Stimulated activated naive CD4-positive, alpha-beta T cell (primary cell): ENCODE data around the gene KLHL5.

ENCODE experiments used
- DNase-seq, 6 experiments: peaks; one replicate each; lab custom pipeline; 2025; lab: John Stamatoyannopoulos, UW

The KLHL5 gene

DNA sequence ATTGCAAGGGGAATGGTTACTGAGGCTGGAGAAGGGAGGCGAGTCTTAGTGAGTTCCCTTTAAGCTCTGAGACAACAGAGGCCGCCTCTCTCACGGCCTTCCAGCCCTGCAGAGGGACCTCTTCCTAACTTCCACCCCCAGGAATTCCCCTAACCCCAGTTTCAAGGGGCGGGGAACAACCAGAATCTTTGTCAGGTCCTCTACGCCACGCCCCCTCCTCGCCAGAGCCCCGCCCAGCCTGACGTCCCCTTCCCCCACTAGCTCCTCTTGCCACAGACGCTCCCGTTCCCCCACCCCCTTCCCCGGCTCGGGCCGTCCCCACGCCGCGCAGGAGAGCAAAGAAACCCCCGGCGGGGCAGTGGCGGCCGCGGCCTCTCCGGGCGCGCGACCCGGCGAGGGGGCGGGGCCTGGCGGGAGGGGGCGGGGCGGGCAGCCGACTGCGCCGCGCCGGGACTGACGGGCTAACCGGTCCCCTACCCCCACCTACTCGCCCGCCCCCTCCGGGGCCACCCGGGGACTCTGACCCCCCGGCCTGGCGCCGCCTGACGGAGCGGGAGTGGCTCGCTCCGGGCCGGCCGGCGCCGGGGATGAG, 17.6 kb upstream of the KLHL5 start:
- peak; percentile 75 to 97 (median 90) for DNase-seq

DNA sequence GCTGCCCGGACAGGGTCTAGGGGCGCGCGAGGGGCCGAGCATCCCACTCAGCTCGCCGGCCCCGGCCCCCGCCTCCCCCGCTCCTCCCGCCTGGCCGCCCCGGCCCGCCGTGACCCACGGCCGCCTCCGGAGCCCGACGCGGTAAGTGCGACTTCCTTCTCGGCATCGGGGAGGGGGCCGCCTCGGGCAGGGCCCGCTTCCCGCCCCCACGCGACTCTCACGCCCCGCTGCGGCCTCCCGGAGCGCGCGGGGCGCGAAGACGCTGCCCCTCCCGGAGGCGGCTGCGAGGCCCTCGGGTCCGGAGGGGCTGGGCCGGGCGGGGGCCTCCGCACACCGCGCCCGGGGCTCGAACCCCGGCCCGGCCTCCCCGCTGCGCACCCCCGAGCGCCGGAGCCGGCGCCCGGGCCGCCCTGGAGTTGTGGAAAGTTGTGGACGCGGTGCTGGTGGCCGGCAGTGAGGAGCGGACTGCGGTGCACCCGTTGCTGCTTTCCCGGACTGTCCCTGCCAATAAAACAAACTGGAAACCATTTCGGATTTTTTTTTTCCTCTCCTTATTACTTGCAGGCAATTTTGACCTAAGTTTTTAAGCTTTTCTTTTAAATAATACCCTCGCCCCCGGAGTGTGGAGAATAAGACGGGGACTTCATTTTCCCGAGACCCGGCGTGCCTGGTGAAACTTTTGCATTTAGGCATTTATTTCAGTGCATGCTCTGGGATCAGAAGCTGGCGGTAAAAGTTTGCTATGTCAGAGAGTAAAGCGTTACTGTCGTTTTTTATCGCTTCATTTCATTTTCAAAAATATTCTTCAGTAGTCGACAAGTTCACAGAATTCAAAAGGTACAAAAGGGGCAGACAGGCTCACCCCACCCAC, 16.8 kb upstream of the KLHL5 start:
- peak in 5 of 6 experiments; percentile 23 to 64 (median 52) for DNase-seq

DNA sequence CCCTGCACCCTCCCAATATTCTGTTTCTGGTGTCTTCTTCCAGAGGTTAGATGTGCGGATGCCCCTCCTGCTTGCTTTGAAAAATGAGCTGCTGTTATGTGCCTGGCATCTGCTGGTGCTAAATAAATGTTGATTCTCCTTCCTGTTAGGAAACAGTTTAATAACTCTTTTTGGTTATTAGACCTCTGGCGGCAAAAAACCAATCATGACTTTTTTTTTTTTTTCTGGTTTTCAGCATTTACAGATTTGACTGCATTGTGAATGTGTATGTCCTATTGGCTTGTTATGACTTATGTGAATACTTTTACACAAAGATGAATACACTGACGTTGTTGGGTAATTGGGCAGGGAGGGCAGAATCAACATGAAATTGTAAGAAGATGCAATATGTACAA, 16.2 kb upstream of the KLHL5 start:
- peak in 3 of 6 experiments; percentile 13 to 45 (median 33) for DNase-seq

DNA sequence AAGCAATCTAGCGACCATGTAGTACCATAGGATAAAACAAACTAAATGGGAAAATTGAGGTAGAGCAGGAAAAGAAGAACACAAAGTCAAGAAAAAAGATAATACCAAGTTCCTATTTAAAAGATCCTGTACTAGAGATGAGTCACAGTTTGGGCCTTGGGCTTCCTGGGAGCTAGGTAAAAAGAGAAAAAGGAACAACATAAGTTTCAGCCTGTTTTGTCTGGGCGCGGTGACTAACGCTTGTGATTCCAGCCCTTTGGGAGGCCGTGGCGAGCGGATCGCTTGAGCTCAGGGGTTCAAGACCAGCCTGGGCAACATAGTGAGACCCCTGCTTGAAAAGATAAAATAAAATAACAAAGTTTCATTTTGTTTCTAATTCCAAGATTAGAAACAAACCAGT, 15.8 kb upstream of the KLHL5 start:
- DNase-seq: no peak

DNA sequence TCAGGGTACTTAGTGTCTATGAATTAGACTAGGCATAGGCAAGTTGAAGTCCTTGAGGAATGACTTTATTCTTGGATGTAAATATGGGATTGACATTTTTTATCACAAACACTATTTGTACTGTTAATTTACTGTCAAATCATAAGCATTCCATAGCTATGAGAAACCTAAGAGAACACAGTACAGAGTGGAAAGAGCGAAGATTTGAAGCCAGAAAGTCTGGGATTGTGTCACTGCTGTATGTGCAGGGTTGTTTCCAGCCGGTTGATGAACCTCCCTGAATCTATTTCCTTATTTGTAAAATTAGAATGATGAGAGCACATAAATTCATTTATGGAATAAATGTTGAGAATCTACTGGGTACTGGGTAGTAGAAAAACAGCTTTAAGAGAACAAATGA, 14.4 kb upstream of the KLHL5 start:
- DNase-seq: no peak

DNA sequence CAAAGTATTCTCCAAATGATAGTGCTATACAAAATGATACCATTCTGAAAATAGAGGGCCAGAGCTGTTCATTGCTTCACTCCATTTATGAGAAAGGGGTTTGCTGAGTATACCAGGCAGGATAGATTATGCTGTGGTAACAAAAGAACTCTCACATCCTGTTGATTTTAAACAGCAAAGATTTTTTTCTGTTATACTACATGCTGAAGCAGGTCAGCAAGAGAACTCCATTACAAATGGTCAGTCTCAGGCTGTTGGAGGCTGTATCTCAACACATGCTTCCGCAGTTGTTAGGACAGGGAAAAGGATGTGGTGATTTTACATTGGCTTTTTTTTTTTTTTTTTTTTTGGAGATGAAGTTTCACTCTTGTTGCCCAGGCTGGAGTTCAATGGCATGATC, 13.7 kb upstream of the KLHL5 start:
- DNase-seq: peak in 2 of 6 experiments; percentile 21 to 34

DNA sequence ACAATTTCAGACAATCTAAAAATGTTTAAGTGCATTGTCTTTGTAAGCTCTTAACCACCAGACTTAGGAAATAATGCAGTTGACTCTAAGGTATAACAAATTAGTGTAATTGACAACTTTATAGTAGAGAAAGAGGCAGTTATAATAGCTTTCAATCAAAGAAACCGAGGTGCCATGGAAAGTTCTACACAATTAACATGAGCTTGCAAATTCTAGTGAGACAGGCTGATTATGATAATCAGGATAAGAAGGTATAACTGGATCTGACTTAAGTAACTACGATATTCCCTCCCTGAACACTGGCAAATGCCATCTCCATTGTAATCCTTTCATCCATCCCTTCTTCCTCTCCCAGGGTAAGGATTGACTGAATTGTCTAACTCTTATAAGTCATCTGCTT, 11.4 kb upstream of the KLHL5 start:
- DNase-seq: no peak

DNA sequence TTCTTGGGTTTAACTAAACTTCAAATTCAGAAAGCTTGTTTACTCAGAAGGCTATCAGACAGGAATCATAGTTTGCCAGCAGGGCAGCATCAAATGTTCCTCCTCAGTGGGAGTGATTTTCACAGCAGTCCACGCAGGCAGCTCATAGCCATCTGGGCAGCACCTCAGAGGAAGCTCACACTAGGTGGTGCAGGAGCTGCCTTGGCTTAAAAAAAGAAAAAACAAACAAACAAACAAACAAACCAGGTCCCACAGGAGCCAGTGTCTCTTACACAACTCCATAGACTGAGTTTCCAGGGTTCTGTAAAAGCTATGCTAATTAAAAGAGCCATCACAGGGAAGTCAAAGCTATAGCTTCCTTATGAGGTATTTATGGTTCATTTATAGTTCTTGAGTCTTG, 10.5 kb upstream of the KLHL5 start:
- no peak for DNase-seq

DNA sequence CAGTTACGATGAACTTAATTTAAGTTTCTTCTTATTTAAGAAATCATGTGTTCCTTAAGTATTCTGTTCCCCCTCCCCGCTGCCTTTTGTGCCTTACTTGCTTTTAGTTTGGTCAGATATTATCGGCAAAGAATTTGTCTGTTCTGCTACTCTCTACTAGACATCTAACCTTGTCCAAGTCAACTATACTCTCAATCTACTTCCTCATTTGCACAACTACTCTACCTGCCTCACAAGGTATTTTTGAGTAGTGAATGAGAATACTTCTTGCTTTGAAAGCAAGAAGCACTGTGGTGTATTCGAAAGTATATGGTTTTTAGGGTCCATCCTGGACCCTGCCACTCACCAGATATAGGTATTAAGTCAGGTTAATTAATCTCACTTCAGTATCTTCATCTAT, 8.0 kb upstream of the KLHL5 start:
- DNase-seq: no peak

DNA sequence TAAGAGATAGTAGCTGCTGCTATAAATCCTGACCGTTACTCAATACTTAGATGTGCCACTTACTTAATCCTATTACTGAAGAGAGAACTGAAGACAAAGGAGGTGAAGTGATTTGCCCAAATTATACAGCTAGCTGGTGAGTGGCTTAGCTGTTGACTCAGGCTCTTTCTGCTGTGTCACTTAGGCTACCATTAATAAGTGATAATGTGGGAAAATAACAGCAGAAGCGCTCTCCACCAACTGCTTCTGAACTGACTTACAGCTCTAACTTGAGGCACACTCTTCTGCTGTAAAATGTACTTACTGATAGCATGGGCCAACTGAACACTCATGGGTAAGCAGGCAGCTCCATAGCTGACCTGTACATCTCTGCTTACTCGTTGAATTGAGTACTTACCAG, 7.5 kb upstream of the KLHL5 start:
- DNase-seq: no peak

DNA sequence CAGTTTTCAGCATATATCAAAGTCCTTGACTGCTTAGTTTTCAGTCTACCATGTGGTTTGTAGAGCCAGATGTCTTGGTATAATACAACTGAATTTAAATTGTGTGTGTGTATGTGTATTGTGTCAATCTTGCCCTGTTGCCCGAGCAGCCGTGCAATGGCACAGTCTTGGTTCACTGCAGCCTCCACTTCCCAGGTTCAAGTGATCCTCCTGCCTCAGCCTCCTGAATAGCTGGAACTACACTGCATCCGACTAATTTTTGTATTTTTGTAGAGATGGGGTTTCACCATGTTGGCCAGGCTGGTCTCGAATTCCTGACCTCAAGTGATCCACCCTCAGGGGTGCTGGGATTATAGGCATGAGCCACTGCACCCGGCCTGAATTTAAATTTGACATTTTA, 6.0 kb upstream of the KLHL5 start:
- DNase-seq: no peak

DNA sequence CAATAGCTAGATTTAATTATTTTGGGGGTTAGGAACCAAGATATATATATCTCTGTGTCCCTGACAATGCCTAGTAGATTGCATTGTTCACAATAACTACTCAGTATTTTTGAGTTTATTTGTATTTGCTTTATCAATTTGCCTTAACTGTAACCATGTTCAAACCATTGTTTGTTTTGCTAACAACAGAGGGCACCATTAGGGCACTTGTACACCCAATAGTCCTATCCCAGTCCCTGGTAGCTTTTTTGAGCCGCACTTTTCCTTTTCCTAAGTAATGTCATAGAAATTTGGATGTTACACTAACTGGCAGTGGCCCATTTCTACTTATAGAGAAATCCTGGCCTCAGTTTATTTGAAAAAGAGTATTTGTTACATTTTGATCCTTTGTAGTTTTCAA, 575 bp upstream of the KLHL5 start:
- DNase-seq: no peak

DNA sequence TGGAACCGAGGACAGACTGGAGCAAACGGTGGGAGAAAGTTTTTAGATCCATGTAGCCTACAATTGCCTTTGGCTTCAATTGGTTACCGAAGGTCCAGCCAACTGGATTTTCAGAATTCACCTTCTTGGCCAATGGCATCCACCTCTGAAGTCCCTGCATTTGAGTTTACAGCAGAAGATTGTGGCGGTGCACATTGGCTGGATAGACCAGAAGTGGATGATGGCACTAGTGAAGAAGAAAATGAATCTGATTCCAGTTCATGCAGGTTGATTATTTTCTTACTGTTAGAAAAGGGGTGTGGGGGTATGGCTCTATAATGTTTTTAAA, 702 bp downstream of the KLHL5 start:
- DNase-seq: no peak

DNA sequence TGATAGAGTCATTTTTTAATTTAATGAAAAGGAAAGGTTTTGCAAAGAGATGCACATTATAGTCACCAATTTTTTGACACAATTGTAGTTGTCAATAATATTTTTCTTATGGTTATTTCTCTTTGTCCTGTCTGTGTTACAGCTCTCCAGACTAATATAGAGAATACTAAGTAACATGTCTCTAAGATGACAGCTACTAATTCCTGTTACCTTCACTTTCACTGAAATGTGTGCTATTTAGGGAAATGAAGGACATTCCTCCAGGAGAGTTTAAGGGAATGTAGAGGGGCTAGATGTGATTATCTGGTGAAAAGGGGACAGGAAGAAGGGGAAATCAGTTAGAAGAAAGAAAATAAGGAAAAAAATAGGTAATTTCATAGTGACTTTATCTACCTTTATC, 1.4 kb downstream of the KLHL5 start:
- no peak for DNase-seq

DNA sequence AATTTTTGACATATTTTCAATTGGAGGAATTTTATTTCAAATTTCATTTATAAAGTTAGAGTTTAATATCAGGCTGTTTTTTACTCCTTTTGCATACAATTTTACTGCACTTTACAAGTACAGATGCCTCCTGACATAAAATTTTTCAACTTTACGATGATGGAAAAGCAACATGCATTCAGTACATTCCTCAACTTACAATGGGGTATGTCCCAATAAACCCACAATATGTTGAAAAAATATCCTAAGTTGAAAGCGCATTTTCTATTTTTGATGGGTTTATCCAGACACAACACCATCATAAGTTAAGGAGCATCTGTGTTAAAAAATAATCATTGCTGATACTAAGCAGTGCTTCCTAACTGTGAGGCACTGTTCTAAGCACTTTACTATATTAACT, 4.3 kb downstream of the KLHL5 start:
- DNase-seq: no peak

DNA sequence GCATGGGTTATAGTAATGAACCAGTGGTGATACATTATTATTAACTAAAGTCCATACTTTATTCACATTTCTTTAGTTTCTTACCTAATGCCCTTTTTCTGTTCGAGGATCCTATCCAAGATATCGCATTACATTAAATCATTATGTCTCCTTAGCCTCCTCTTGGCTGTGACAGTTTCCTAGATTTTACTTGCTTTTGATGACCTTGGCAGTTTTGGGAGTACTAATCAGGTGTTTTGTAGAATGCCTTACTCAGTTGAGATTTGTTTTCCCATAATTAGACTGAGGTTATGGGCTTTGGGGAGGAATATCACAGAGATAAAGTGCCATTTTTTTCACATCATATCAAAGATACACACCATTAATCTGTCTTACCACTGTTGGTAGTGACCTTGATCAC, 5.0 kb downstream of the KLHL5 start:
- no peak for DNase-seq

DNA sequence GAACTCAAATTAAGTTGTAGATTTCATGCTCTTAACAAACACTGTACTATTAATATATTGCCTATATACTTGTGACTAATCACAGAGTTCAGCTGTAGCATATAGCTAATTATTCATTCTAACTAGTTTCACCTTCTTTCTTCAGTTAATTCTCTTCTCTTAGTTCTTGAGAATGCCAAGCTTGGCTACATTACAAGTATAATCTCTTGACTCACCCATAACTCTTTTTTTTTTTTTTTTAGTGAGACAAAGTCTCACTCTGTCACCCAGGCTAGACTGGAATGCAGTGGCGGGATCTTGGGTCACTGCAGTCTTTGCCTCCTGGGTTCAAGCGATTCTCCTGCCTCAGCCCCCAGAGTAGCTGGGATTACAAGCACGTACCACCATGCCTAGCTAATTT, 5.4 kb downstream of the KLHL5 start:
- DNase-seq: no peak

DNA sequence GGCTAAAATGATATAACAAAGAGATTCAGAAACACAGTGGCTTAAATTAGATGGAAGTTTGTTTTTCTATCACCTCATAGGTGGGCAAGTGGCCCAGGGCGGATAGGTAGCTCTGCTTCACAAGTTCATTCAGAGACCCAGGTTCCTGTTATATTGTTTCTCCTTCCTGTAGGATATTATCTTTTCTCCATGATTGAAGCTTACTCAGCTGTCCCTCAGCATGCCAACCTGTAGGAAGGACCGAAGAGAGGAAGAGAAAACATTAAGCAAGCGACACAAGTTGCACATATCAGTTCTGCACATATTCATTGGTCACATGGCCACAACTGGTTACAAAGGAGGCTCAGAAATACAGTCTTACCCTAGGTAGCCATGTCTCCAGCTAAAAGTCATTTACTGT, 6.9 kb downstream of the KLHL5 start:
- DNase-seq: no peak

DNA sequence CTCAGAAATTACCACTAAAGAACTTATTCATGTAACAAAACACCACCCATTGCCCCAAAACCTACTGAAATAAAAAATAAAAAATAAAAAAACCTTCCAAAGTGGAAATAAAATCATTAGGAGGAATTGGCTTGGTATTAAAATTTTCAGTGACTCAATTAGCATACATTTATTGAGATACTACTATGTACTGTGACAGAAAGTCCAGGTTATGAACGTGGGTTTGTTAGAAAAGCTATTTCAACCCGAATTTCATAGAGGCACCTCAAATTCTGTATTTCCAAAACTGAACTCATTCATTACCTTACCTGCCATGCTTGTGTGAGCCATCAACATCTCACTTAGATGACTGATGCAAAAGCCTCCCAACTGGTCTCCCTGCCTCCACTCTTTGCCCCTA, 16.8 kb downstream of the KLHL5 start:
- DNase-seq: no peak

DNA sequence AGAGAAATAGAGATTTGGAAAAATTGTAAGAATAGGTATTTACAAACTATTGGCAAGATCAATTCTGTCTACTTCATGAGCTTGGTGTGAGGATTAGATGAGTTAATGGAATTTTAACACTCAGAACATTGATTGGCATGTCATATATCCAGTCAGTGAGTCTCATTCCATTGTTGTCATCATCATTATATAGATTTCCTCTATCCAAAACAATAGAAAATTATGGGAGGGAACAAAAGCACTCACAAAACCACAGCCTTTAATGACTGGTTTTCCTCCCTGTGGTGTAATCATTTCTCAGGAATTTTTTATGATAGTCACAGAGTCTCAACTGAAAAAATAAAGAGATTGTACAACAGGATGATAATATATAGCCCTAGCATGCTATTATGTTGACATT, 21.1 kb downstream of the KLHL5 start:
- no peak for DNase-seq

DNA sequence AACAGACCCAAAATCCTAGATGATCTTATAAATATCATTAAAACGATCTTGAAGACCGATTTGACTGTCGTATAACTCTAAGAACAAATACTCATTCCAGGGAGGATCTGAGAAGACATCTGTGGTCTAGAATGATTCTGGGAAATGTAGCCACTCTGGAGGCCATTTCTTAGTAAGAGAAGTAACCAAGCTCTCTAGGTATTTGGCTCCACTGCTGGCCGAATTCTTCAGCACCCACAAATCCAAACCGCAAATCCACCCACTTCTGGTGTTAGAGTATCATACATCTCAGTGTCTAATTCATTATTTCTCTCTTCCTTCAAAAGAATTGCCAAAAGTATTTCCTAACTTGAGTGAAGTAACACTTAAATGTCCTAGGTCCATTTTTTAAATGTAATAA, 23.9 kb downstream of the KLHL5 start:
- no peak for DNase-seq

DNA sequence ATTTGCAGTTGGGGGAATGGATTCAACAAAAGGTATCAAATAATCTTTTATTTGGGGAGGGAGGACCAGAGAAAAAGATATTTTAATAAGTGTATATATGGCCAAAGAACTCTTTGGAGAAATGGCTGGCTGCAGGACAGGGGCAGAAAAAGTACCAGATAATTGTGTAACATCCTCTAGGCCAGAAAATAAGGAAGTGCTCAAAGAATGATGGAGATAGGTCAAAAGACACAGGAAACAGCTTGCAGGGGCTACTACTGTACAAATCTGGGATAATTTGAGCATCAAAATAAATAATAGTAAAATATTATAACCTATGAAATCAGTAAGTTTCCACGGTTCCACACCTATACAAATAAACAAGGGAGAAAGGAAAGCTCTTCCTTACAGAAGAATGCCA, 34.8 kb downstream of the KLHL5 start:
- no peak for DNase-seq

DNA sequence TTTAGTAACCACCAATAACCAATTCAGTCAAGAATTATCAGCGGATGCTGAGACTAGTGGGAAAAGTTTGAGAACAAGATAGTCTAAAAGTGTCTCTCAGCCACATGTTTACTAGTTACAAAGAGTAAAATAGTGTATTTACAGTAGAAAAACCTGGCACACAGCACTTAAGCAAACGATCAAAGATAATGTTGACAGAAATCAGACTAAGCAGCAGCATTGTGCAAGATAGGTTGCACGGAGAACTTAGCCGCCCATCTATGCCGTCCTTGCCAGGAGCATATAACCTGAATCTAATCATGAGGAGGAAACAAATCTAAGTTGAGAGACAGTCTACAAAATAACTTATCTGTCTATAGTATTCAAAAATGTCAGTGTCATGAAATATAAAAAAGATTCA, 35.3 kb downstream of the KLHL5 start:
- no peak for DNase-seq

DNA sequence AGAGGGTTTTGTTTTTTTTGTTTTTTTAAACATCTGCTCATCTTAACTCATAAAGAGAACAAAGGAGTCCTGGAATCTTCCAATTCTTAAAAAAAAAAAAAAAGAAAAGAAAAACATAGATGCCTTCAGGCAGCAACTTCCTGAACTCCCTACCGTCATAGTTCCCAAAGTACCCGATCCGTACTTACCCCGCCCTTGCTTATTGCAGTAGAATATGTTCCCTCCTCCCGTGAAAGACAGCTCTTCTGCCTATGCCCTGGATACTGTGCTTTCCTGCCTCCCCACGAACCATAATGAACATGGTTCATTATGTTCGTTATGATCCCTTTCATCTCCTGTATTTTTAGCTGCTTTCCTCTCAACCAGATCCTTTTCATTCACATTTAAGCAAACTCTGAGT, 40.3 kb downstream of the KLHL5 start:
- no peak for DNase-seq
